HG03064 (cell line): ENCODE results near the gene HOXB2.

Experiments
- ATAC-seq: cut with Tn5 transposase; IDR thresholded peaks from one replicate; pipeline ENCODE4 v1.9.1; 2021; ENCODE audit warnings: low read depth; ENCODE audit not compliant: unreplicated experiment

The HOXB2 gene

DNA sequence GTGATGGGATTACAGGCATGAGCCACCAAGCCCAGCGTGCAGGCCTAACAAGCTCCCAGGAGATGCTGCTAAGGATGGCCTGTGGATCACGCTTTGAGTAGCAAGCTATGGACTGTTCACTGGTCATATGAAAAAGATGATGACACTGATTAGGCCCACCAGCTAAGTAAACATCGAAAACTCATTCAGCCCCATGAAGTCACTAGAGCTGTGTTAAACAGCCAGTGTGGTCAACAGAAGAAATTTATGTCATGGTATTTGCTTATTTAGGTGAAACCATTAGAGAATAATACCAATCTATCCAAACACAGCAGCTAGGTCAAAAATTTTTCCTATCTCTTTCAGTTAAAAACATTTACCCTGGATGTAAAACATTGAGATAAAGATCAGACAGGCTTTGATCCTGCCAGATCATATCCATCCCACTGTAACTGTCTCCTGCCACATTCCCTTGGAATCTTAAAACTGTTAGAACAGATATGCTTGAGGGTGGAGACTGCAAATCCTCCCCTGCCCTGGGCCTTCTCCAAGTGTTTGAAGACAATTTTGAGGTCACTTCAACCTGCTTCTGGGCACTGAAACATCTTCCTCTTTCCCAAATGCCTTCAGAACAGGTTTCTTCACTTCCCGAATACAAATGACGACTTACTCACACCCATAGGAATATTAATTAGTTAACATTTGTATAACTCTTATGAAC lies 45.0 kb downstream of the HOXB2 start:
- no peak for ATAC-seq

DNA sequence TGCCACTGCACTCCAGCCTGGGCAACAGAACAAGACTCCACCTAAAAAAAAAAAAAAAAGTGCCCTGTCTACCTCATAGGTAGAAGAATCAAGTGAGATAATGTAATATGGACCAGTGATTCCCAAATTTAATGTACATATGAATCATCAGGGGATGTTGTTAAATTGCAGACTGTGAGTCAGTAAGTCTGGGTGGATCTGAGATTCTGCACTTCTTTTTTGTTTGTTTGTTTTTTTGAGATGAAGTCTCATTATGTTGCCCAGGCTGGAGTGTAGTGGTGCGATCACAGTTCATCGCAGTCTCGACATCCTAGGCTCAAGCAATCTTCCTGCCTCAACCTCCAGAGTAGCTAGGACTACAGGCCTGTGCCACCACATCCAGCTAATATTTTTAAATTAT lies 45.7 kb downstream of the HOXB2 start:
- no peak for ATAC-seq

DNA sequence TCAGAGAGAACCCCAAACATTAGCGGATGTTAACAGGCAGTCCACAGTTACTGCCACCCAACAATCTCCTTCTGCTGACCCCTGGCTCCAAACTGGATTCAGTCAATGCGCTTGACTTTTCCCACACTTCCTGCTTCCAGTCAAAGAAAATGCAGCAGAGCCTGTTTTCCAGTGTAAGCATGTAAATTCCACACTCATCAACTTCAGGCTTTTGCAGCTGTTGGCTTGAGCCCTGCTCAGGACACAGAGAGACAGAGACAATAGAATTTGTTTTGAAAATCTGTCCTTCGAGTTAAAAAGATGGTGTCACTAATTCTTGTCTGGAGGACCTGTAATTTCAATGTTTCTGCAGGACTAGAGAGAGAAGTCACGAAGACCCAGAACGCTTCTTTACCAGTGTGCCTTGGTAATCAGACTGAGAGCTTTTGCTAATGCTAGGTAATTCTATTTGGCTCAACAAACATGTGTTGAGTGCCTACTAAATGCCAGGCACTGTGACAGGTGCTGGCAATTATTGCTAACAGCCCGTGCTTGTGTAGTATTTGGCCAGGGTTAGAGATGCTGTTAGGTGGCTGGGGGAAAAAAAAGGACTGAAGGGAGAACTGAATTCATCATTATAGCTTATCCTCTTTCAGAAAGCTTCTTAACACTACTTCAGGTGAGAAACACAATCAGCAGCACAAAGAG lies 46.6 kb downstream of the HOXB2 start:
- no peak for ATAC-seq

DNA sequence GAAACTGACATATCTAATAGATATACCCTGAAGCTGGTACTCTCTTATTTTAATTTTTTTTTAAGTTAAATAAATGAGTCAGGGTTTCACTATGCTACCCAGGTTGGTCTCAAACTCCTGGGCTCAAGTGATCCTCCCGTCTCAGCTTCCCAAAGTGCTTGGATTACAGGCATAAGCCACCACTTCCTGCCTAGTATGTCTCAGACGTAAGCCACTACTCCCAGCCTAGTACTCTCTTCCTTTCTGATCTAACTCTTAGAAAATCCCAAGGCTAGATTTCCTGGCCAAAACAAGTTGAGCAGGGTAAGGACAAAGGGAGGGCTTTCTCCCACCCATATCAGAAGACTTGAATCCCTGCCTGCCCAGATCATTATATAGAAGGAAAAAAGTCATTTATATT lies 47.8 kb downstream of the HOXB2 start:
- ATAC-seq: no peak

DNA sequence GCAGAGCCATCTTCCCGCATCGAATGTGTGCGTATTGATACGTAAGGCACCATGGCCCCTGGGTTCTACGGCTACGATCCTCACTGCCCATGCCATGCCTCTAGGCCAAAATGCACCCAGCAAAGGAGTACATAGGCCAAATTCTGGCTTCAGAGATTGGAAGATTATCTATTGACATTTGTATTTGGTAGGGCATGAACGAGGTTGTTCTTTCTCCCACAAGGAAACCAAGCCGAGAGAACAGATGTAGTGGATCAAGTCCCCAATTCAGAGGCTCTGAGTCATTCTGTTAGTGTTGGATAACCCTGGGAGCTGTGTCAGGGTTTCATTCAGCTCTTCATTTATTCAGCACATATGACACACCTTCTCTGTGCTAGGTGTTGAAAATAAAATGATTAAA lies 50.6 kb downstream of the HOXB2 start:
- no peak for ATAC-seq
